ENCODE measurements around the gene RFPL3. TPM values are rescaled to one million over a fixed set of nuclear protein-coding genes. Genes with fewer than 3 reads are reported as not detected.

The RFPL3 gene
- total RNA-seq, 3 donors from 2014 or later, result not detected

DNA sequence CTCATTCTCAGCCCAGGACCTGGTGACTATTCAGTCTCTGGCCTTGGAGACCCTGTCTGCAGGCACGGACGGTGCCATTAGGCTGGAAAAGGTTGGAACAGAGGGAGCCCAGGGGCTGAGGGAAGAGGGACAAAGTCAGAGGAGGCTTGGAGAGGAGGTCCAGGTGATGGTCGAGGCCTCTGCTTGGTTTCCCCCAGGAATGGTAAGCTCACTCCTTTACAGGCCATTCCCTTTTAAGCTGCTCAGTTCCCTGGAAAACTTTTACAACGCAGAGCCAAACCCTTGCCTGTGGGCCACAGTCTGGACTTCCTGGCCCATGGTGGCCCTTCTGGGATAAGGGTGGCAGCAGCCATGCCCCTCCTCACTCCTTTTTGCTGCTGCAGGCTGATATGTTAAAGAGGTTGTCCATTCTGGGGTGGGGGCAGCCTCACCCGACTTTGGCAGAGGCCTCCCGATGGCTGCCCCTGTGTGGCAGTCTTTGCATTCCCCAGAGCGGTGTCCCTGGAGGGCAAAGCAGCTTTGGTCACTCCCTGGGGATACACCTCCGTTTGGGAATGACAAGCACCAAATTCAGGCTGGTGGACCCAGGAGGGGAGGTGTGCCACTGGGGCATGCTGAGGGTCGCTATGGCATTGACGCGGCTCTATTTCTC, 34.0 kb upstream of the RFPL3 start:
- Histone ChIP-seq H3K36me3 (ENCODE audit: low read depth) (no peaks in the 10 kb centered on the region), H3K4me3 (no peak overlapping the region), H3K4me1 (ENCODE audit: low read depth) (no peaks in the 10 kb centered on the region), H3K9me3 (no peaks in the 10 kb centered on the region)
- intact Hi-C loops (cut with DNase I, micrococcal nuclease), result no loop called here
- DNase-seq (no peak), ATAC-seq (no peak)
- TF ChIP-seq, protein P1, sequence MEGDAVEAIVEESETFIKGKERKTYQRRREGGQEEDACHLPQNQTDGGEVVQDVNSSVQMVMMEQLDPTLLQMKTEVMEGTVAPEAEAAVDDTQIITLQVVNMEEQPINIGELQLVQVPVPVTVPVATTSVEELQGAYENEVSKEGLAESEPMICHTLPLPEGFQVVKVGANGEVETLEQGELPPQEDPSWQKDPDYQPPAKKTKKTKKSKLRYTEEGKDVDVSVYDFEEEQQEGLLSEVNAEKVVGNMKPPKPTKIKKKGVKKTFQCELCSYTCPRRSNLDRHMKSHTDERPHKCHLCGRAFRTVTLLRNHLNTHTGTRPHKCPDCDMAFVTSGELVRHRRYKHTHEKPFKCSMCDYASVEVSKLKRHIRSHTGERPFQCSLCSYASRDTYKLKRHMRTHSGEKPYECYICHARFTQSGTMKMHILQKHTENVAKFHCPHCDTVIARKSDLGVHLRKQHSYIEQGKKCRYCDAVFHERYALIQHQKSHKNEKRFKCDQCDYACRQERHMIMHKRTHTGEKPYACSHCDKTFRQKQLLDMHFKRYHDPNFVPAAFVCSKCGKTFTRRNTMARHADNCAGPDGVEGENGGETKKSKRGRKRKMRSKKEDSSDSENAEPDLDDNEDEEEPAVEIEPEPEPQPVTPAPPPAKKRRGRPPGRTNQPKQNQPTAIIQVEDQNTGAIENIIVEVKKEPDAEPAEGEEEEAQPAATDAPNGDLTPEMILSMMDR (IDR thresholded peaks at IDR 0.05), result no peak

DNA sequence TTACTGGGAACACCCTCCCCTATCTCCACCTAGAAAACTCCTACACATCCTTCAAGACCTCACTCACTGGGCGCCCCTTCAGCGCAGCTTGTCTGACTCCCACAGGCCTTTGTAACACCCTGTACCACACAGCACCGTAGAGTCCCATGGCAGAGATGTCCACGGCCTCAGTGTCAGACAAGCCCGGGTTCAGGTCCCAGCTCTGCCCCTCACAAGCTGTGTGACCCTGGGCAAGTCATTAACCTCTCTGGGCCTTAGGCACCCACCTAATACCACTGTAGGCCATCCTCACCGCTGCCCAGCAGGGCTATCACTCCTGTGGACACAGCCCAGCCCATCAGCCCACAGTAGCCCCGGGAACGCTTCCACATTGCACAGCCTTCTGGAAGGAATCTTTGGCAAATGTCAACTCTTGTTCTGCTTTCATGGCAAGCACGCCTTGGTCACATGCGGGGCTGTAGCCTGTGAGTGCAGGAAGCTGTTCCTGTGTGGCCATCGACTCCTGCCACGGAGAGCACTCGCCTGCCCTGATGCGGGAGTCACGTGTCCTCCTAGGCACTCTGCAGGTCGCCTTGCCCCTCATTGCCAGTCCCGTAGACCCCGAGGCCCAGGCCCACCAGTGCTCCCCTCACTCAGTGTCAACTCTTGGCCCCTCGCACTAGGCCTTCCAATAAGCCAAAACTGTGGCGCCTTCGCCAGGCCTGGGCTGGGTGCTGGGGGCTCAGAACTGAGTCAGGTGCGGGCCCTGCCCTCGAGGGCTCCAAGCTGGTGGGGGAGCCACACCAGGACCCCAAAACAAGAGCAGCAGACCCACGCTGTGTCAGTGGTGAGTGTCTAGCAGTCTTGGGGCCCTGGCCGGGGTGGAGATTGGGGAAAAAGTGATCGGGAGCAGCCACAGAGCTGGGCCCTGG, 32.9 kb upstream of the RFPL3 start:
- intact Hi-C loops (cut with DNase I, micrococcal nuclease), result no loop called here
- no peaks in the 10 kb centered on the region for H3K4me1 ChIP-seq (ENCODE audit: low read depth)
- no peak overlapping the region for H3K4me3 ChIP-seq
- ATAC-seq (no peak), DNase-seq (no peak)
- TF ChIP-seq, protein P1 (IDR thresholded peaks at IDR 0.05), result no peak
- no peaks in the 10 kb centered on the region for H3K9me3 ChIP-seq
- no peaks in the 10 kb centered on the region for H3K36me3 ChIP-seq (ENCODE audit: low read depth)

DNA sequence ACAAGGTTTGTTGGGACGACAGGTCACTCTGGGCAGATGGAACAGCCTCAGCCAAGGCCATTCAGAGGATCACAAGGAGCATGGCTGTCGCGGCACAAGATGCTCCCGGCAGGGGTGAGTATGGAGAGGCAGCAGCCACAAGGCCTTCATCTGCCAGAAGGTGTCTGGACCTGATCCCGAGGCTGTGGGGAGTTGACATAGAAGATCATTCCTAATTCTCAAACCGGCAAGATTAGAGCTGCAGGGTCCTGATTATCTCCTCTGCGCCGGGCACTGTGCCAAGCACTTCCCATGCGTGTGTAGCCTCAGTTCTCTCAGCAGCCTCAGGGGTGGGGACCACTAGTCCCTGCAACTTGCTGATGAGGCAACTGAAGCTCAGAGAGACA, 32.3 kb upstream of the RFPL3 start:
- H3K4me1 ChIP-seq (ENCODE audit: low read depth), result no peaks in the 10 kb centered on the region
- TF ChIP-seq, protein P1 (IDR thresholded peaks at IDR 0.05), result no peak
- H3K9me3 ChIP-seq, result no peaks in the 10 kb centered on the region
- H3K4me3 ChIP-seq, result no peak overlapping the region
- H3K36me3 ChIP-seq (ENCODE audit: low read depth), result no peaks in the 10 kb centered on the region
- intact Hi-C loops (cut with DNase I, micrococcal nuclease), result no loop called here
- no peak for DNase-seq
- ATAC-seq, result no peak

DNA sequence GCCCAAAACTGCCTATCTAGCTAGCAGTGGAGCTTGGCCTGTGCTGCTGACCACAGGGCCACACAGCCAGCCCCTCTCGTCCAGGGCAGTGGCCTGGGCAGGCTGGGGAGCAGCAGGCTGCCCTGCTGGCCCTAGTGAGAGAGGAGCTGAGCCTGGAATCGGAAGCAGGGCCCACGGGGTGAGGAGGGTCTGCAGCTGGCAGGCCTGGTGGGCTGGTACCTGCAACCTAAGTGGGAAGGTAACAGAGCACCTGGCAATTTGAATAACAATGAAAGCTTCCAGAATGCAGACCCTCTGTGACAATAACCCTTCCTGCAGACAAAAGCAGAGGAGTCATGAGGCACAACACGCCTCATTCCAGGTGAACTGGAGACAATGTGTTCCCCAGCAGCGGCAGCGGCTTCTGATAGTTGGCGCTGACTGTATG, 31.8 kb upstream of the RFPL3 start:
- intact Hi-C loops (cut with DNase I, micrococcal nuclease), result no loop called here

DNA sequence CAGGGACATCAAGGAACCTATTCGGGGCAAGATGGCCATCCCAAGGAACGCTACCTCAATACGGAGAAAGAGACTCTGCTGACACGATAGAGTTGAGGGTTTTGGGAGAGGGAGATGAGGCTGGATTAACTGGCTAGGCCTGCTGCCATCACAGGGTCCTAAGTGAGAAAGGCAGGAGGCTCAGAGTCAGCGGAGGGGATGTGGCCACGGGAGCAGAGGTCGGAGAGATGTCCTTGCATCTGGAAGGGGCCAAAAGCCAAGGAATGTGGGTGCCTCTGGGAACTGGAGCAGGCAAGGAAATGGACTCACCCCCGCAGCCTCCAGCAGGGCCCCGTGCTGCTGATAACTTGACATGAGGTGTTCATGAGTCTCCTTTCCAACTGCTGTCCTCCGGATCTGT, 31.0 kb upstream of the RFPL3 start:
- intact Hi-C loops (cut with DNase I, micrococcal nuclease), result no loop called here
- Histone ChIP-seq H3K9me3 (no peaks in the 10 kb centered on the region), H3K4me1 (ENCODE audit: low read depth) (no peaks in the 10 kb centered on the region), H3K4me3 (no peak overlapping the region), H3K36me3 (ENCODE audit: low read depth) (no peaks in the 10 kb centered on the region)
- TF ChIP-seq, protein P1 (IDR thresholded peaks at IDR 0.05), result no peak
- ATAC-seq (no peak), DNase-seq (no peak)

More for the DNA sequence above, 31.8 kb upstream of the RFPL3 start:
- Histone ChIP-seq H3K4me3 (no peak overlapping the region), H3K36me3 (ENCODE audit: low read depth) (no peaks in the 10 kb centered on the region), H3K9me3 (no peaks in the 10 kb centered on the region), H3K4me1 (ENCODE audit: low read depth) (no peaks in the 10 kb centered on the region)
- ATAC-seq (no peak), DNase-seq (no peak)
- TF ChIP-seq, protein P1 (IDR thresholded peaks at IDR 0.05), result no peak
